Activated CD4-positive, CD25-positive, alpha-beta regulatory T cell treated with anti-CD3 and anti-CD28 coated beads, Interleukin-2, amount 50 U/mL, for 24 hours (primary cell): Measurements from ENCODE around the gene FBXW11.
"Not testable (repeated sequence)": the region's sequence is repeated elsewhere in the genome, so short reads cannot be mapped to it uniquely, and the experiment has no call there.

ENCODE experiments used
- ATAC-seq, 2 donors: fragments of 150-1000 bp; cut with Tn5 transposase; one replicate each; pipeline ENCODE4 v1.10.0; 2021; ENCODE audit warnings: mild to moderate bottlenecking in 1 of 2, moderate library complexity in 1 of 2

FBXW11 gene

DNA sequence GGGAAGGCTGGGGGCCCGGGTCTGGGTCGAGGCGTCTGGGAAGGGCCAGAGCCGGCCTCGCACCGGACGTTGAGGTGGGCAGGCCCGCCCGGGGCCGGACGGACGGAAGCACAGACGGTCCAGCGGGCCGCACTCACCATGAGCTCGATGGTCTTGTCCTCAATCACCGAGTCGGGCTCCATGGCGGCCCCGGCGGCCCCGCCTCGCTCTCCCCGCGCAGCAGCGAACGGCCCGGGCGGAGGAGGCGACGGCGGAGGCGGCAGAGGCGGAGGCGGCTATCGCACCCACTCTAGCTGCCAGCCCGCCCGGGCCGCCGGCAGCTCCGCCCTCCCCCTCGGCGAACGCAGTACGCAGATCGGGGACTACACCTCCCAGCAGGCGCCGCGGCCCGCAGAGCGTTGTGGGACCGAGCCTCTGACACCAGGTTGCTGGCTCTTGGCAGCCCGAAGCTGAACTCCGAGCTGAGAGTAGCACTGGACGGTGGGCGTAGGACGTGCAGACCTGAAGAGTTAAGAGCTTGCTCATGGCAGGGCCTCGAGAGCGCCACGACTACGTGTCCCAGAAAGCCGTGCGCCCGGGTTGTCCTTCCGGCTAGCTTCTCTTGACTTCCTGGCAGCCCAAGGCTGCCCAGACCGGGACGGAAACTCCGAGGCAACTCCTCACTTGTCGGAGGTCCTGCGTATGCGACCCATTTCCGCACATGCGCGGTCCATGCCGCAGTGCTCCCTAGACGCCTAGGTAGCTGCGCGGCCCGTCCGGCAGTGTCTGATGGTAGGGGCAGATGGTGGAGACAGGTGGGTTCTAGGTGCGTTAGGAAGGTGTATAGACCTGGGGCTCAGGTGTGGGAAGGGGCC, at the start of gene FBXW11:
Gene FBXW11, minus strand, starts transcription at position 318 of the 854 bp plus-strand sequence. Its CDS starts 136 bp downstream, at position 182.
- ATAC-seq, result peak; percentile 85 to 87

DNA sequence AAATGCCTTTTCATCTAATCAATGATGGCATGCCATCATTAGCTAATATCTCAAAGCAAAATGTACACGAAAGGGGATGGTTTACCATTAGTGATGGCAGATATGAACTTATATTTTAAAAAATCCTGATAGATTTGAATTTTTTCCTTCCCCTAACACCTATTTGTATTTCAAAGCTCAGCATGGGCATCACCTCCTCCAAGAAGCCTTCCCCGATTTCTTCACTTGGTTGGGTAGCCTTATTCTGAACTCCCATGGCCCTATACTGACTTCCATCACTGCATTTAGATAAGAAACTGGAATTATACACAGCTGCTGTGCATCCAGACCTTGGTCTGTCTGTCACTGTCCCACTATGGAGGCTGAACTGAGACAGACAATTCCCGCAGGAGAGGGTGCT, 49.6 kb upstream of the FBXW11 start:
- ATAC-seq, result no peak

DNA sequence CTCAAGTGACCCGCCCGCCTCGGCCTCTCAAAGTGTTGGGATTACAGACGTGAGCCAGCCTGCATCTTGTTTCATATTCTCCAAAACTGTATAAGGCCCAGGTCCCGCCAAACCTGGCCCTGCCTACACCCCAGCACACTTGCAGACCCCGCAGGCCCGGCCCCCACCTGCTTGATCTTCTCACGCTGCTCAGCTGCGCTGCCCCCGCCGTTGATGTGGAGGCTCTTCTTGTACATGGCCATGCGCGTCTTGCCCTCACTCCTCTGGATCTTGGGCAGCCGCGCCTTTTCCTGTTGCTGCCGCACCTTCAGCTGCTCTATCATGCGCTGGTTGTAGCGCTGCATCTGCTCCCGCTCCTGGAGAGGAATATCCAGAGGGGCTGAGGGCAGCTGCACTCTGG, 49.0 kb upstream of the FBXW11 start:
- ATAC-seq, result no peak

DNA sequence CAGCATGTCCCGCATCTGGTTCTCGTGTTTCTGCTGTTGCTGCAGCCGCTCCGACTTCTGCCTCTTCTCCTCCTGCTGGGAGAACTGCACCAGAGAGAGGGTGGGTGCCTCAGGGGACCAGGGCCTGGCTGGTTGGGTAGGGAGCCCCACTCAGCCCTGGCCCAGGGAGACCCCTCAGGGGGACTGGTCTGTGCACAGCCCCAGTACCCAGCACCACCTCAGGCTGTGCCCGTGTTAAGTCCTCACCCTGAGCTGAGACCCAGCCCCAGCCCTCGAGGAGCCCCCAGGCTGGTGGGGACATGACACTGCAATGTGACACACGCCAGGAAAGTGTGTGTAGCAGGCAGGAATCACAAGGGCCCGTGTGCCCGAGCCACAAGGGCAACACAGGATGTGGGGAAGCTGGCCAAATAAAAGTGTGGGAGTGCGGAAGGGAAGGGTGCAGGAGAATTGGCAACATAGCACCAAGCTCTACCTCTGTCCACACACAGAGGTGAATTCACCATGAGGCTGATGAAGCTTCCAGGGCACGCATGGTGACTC, 48.2 kb upstream of the FBXW11 start:
- no peak for ATAC-seq

DNA sequence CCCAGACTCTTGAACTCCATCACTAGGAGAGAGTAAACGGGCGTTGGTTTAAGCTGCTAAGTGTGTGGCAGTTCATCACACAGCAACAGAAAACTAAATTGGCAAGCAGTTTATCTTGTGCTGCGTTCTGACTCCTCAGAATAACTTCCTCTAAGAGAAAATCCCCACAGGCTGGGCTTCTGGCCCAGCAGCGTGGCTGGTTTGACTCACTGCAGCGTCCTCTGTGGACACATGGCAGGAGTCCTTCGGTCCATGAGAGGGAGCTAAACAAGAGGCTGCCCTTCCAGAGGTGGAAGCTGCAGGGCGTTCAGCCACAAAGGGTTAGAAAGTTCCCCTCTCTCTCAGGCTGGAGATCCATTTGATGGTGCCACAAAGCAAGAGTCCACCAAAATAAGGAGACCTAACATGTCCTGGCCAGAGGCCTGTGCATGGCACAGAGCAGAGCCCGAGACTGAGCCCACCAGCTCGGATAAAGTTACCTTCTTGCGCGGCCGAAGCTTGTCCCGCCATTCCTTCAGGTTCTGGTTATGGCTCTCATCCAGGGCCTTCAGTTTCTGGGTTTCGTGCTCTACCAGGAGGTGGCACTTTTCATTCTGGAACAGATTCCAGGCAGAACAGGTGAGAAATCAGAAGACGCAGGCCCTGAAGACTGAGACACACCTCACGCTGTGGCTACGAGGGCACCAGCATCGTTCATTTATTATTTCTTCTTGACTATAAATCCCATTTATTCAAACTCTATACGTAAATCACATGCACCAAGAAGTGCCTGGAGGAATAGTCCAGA, 46.2 kb upstream of the FBXW11 start:
- ATAC-seq, result no peak

DNA sequence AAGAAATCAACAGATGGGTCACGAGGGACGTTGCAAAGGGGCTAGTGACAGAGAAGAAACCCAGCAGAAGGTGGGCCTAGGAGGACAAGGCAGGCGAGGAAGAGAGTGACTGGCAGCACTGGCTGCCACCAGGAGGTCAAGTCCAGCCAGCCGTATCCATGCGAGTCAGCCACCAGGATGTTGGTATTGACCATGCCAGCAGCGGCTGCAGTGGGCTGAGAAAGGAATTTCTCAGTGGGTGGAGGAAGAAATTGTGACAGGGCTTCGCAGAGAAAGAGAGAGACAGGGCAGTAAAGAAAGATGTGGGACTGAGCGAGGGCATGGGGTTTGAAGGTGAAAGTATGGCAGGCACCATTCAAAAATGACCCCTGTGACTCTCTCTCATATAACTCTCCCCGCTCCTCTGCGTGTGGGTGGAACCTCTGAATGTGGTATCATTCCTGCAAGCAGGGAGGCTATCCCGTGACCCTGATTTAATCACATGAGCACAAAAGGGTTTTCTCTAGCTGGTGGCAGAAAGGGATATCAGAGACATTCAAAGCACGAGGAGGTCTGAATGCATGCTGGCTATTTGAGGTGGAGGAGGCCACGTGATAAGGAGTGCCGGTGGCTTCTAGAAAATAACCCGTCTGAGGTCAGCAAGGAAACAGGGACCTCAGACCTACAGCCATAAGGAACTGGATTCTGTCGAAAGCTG, 45.4 kb upstream of the FBXW11 start:
- no peak for ATAC-seq

DNA sequence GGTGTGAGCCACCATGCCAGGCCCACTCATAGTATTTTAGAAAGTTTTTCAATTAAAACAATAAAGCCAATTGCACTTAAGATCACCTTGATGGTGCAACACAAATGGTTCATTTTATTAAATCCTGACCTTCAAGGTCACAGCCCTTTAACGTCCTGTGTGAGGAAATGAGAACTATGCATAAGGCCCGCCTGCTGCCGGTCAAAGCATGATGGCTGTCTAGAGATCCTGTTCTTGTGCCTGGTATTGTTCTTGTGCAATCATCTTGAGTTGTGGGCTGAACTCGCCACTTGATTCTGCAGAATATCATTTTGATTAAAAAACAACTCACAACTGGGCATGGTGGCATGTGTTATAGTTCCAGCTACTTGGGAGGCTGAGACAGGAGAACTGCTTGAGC, 43.6 kb upstream of the FBXW11 start:
- ATAC-seq, result no peak

DNA sequence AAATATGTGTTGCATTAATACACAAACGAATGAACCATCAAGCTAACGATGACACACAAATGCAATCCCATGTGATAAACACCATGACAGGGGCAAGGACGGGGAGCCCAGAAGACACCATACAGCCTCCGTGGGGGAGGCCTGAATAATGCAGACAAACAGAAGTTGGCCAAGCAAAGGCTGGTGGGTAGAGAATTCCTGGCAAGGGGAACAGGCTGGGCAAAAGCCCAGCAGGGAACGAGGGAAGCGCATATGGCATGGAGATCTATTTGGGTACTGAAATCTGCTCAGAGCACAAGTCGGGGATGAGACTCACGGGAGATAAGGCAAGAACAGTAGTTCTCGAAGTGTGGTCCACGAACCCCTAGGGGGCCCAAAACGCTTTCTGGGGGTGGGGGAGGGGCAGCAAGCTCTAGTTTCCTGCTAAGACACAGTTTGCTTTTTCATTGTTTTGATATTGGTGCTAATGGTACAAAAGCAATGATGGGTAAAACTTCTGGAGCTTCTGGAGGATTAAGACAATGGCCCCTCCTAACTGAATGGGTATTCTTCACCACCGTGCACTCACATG, 42.9 kb upstream of the FBXW11 start:
- ATAC-seq, result no peak

DNA sequence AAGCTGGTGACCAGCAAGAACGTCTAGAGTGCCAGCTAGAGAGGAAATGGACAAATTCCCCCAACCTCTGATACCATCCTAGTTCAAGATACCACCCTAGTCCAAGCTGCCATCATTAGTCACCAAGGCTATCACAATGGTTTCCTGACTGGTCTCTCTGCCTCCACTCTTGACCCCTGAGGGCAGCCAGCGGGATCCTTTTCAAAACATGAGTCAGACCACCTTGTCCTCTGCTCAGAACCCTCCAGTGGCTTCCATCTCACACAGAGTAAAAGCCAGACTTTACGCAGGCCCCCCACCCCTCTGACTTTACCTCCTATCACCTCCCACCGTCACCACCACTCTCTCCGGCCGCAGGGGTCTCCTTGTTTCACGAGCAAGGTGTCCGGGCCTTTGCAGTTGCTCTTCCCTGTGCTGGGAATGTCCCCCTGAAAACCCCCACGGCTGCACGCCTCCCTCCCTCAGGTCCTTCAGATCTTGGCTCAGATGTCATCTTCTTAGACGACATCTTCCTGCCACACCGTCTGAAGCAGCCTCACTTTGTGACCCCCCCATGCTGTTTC, 42.2 kb upstream of the FBXW11 start:
- ATAC-seq, result no peak

DNA sequence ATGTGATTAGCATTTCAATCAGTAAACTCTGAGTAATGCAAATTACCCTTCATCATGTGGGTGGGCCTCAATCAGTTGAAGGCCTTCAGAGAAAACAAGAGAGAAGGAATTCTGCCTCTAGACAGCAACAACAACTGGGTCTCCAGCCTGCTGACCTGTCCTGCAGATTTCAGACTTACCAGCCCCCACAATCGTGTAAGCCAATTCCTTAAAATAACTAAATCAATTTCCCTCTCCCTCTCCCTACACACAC, 41.7 kb upstream of the FBXW11 start:
- ATAC-seq, result no peak

DNA sequence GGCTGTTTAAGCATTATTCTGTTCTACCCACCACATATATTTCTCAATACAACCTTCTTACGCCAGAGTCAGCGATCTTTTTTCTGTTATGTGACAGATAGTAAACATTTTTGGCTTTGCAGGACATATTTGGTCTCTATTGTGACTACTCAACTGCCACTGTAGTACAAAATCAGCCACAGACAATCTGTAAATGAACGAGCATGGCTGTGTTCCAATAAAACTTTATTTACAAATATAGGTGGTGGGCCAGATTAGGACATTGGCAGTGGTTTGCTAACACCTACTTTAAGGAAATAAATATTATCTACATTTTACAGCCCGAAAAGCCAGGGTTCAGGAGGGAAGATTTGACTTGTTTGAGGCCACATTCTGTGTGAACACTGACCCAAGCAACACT, 40.2 kb upstream of the FBXW11 start:
- ATAC-seq, result no peak

DNA sequence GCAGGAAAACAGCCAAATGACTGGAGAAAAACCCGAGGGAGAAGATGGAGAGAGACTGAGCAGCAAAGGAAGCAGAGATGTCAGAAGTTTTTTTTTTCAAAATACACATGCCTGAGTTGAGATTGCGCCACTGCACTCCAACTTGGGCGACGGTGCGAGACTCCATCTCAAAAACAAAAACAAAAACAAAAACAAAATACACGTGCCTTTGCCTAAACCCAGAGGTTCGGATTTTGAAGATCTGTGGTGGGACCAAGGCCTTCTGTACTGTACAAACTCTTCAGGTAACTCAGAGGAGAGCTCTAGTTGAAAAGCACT, 38.8 kb upstream of the FBXW11 start:
- ATAC-seq, result no peak

DNA sequence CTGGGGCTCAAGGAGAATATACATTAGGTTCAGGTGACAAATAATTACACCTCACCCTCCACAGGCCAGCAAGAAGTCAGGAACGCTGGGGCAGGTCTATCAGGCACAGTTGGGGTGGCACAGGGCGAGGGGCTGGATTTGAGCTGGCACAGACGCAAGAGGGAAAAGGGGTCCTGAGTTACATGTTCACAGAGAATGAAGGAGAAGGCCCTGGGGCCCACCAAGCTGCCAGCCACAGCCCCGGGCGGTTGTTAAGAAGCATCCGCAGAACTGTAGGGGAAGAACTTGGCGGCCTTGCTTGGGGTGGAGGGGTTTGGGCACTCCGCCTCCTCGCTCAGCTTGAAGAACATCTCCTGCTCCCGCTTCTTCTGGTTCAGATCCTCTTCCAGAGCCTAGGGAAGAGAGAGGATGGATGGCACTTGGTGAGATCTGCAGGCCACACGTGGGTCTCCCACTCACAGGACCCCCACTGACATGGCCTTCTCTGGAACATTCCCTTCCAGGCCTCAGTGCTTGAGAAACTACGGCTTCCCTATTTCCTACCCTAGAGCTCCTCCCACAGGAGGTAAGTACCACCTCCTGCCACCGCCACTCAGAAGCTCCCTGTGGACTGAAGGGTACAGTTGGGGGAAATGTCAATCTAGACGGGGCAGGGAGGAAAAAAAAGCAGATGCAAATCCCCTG, 38.3 kb upstream of the FBXW11 start:
- no peak for ATAC-seq

DNA sequence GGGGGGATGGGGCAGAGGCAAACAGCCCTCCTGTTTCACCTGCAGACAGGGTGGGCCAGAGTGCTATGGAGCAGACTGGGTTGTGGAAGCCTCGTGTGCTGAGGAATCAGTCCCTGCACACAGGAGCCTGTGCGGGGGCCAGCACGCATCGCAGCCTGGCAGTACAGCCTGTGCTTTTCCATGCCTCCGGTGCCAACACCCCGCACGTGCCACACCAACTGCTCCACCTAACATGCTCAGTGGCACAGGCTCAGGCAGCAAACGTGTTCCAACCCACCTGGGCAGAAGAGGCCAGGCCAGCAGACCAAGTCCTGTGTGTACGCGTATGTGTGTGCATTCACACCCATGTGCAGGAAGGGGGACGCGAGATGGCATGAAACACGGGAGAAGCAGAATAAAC, 37.4 kb upstream of the FBXW11 start:
- no peak for ATAC-seq

DNA sequence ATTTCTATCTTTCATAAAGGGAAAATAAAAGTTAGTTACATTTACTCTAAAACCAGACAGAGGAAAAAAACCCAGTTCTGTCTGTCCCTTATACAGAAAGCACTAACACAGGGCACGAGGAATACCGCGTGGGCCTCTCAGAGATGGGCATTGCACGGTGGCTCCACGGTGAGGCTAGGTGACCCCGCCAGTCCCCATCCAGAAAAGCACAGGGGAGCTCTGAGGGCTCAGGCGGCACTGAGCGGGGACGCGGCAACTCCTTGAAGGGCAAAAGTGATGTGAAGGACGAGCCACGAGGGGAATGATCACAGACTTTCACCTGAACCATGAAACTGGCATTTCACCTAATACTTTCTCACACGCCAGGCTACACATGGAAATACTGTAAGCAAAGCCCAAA, 35.7 kb upstream of the FBXW11 start:
- ATAC-seq, result no peak

DNA sequence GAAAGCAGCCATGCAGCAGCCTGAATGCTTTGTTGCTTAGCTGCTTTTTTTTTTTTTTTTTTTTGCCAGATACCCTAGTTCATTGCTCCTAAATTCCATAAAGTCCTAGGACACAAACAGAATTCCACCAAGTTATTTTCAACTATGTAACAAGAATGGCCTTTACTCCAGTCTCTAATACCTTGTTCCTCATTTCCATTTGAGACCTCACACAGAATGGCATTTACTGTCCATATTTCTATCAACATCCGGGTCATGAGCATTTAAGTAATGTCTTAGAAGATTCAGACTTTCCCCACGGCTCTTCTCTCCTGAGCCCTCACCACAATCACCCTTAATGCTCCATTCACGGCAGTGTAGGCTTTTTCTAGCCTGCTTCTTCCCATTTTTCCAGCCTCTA, 31.7 kb upstream of the FBXW11 start:
- no peak for ATAC-seq

DNA sequence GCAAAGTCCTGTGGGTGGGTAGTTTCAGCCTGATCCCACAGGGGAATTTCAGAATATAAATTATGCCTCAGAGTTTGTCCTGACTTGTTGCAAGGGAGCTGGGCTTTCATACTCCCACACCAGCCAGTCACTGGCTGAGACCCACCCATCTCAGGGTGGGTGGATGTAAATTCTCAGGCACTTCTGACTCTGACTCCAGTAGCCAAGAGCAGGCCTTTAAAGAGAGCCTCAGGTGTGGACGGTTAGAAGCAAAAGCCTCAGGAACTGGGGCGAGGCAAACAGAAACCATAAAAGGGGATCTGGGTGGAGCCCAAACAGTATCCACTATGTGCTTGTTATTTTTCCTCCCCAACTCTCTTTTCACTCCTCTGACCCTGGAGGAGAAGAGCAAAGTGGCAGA, 28.6 kb upstream of the FBXW11 start:
- no peak for ATAC-seq

DNA sequence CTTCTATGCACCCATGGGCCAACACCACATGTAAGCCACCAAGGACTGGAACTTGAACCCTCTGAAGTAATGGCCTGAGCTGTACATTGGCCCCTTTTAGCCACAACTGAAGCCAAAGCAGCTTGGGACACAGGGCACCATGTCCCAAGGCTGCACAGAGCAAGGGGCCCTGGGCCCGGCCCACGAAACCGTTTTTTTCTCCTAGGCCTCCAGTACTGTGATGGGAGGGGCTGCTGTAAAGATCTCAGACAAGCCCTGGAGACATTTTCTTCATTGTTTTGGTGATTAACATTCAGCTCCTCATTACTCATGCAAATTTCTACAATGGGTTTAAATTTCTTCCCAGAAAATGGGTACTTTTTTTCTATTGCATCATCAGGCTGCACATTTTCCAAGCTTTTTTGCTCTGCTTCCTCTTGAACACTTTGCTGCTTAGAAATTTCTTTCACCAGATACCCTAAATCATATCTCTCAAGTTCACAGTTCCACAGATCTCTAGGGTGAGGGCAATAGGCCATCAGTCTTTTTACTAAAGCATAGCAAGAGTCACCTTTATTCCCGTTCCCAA, 25.5 kb upstream of the FBXW11 start:
- no peak for ATAC-seq

DNA sequence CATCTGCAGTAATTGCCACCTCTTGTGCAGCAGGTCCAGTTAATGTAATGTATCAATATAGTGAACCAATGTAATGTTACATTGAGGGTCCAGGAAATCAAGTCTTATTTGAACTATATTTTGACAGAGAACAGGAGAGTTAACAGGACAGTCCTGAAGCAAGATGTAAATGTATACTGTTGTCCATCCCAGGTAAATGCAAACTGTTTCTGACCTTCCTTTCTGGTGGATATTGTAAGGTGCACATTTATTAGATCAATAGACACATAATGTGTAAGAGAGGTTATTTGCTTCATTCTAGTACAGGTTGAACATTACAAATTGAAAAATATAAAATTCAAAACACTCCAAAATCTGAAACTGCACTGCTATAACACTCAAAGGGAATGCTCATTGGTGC, 23.4 kb upstream of the FBXW11 start:
- ATAC-seq, result no peak

DNA sequence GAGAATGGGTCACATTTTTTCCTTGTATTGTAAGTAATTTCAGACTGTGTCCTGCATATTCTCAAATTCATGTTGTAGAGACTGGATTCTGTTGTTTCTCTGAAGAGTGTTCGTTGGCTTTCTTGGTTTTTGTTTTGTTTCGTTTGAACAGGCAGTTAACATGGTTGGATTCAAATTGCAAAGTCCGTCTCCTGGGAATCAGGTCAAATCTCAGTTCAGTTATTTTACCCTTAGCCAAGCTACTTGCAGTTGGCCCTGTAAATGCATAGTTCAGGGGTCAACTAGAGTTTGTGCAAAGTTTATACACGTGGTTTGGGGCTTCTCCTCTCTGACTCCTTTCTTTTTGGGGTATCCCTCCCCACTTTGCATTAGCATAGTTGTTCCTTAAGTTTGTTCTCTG, 21.7 kb upstream of the FBXW11 start:
- ATAC-seq, result no peak

DNA sequence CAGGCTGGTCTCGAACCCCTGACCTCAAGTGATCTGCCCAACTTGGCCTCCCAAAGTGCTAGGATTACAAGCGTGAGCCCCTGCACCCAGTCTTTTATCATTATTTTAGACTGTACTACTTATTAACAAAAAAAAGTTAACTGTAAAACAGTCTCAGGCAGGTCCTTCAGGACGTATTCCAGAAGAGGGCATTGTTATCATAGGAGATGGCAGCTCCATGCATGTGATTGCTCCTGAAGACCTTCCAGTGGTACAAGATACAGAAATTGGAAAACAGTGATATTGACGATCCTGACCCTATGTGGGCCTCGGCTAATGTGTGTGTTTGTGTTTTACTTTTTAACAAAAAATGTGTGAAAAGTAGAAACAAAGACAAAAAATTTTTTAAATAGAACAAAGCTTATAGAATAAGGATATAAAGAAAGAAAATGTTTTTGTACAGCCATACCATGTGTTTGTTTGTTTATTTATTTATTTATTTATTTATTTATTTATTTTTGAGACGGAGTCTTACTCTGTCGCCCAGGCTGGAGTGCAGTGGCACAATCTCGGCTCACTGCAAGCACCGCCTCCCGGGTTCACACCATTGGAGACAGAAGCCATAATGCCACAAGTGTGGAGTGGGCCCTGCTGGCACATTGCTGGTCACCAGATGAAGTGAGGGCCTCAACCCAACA, 13.8 kb upstream of the FBXW11 start:
- not testable (repeated sequence) for ATAC-seq
